Prostate gland (tissue), 2 donors: ENCODE results near the gene CYP11A1. TPM values are rescaled to one million over a fixed set of nuclear protein-coding genes. Genes with fewer than 3 reads are reported as not detected.

ENCODE experiments used
- DNase-seq: peaks from one replicate; pipeline ENCODE4 v3.0.0-alpha.2; 2019; ENCODE audit warnings: low spot score
- H3K27ac ChIP-seq, 2 donors: fragments of 200-600 bp; sonication (generic); 2 replicates each; pipeline ENCODE4 v1.5.1; 2017 to 2019
- H3K27me3 ChIP-seq: fragments of 200-600 bp; sonication (generic); replicated peaks from 2 replicates; pipeline ENCODE4 v1.5.1; 2019; ENCODE audit not compliant: insufficient read depth
- H3K36me3 ChIP-seq, 2 donors: fragments of 200-600 bp; sonication (generic); 1 replicate in 1 of 2; 2 replicates in 1 of 2; pipeline versions ENCODE4 v1.5.1 to v1.8.1; 2017 to 2019
- H3K4me1 ChIP-seq: fragments of 200-600 bp; sonication (generic); replicated peaks from 2 replicates; pipeline ENCODE4 v1.5.1; 2019
- H3K4me3 ChIP-seq, 2 donors: fragments of 200-600 bp; sonication (generic); 2 replicates each; pipeline ENCODE4 v1.5.1; 2017 to 2019
- H3K9me3 ChIP-seq: fragments of 200-600 bp; sonication (generic); 2 replicates; pipeline ENCODE4 v1.5.1; 2017
- POLR2A ChIP-seq: fragments of 450-650 bp; IDR thresholded peaks from one replicate; pipeline ENCODE4 v1.6.1; 2016; ENCODE audit warnings: antibody characterized with exemption, mild to moderate bottlenecking
- POLR2AphosphoS5 ChIP-seq: sonication (generic); formaldehyde crosslinking; IDR thresholded peaks from one replicate; pipeline ENCODE4 v1.6.1; 2017; ENCODE audit warnings: antibody characterized with exemption
- WGBS: methylation state at CpG from one replicate; pipeline ENCODE4 v1.1.5; 2018; 5-methylcytosine and 5-hydroxymethylcytosine counted together
- intact Hi-C: fragments of 100-400 bp; cut with DNase I; formaldehyde crosslinking; loops from one replicate; pipeline ENCODE4 v1.14.2; 2022
- total RNA-seq, 2 donors: library from RNA; depleted of rRNA; stranded (reverse); fragments of >200 nt; gene quantifications; one replicate each; pipeline ENCODE4 v1.1.0, GENCODE V29; 2016
- TF ChIP-seq, protein P1 (sequence below), 4 experiments: fragments of 200-600 bp in 2 of 4; fragments of 450-650 bp in 2 of 4; sonication (generic) in 2 of 4; IDR thresholded peaks; 1 replicate in 3 of 4; 2 replicates in 1 of 4; pipeline ENCODE4 v1.5.1; 2016 to 2019; ENCODE audit warnings: antibody characterized with exemption in 4 of 4, mild to moderate bottlenecking in 2 of 4, moderate library complexity in 2 of 4

Gene CYP11A1
- total RNA-seq, 2 donors from 2014 or later = 0.87 to 45.9 TPM

DNA sequence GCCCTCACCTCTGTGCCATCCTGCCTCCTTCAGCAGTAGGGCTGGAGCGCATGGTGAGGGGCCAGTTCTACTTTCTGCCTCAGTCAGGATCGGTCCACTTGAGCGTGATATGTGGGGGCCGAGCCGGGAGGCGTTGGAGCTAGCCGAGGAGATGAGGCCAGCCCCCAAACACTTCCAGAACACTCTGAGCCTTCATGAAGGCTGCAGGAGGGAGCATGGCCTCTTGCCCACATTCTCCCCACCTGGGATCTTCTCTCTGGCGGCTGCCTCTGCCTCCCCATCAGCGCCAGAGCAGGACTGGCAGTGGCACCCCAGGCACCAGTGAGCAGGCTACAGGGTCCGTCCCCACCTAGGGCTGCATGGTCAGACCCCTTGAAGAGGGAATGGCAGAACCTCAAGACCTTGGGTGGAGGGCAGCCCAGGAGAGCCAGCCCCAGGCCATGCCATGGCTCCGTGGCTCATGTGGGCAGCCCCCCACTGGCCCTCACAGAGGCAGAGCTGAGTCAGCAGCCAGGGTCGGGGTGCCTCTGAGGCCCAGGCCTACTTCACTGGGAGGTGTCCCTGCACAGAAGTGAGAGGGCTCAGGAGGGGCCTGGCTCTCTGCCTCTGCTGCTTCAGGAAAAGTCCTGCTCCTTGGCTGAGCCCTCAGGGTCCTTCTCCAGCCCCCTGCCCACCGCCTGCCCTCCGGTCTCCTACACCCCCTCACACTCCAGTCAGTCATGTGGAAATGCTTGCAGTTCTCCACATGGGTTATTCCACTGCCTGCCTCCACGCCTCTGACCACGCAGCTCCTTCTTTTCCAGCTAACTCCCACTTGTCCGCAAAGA, 28.1 kb upstream of the CYP11A1 start:
- Histone ChIP-seq H3K27me3 (no peaks in the 10 kb centered on the region), H3K36me3 (no peaks in the 10 kb centered on the region), H3K27ac (no peak overlapping the region), H3K9me3 (no peaks in the 10 kb centered on the region), H3K4me3 (no peak overlapping the region), H3K4me1 (no peaks in the 10 kb centered on the region)
- 90% methylated on average over 15 of the region's 17 CpGs for WGBS
- intact Hi-C loops = no loop called here
- DNase-seq = no peak
- no peak for TF ChIP-seq POLR2AphosphoS5
- no peak for TF ChIP-seq POLR2A
- TF ChIP-seq, protein P1, sequence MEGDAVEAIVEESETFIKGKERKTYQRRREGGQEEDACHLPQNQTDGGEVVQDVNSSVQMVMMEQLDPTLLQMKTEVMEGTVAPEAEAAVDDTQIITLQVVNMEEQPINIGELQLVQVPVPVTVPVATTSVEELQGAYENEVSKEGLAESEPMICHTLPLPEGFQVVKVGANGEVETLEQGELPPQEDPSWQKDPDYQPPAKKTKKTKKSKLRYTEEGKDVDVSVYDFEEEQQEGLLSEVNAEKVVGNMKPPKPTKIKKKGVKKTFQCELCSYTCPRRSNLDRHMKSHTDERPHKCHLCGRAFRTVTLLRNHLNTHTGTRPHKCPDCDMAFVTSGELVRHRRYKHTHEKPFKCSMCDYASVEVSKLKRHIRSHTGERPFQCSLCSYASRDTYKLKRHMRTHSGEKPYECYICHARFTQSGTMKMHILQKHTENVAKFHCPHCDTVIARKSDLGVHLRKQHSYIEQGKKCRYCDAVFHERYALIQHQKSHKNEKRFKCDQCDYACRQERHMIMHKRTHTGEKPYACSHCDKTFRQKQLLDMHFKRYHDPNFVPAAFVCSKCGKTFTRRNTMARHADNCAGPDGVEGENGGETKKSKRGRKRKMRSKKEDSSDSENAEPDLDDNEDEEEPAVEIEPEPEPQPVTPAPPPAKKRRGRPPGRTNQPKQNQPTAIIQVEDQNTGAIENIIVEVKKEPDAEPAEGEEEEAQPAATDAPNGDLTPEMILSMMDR (IDR thresholded peaks at IDR 0.05) = no peak

DNA sequence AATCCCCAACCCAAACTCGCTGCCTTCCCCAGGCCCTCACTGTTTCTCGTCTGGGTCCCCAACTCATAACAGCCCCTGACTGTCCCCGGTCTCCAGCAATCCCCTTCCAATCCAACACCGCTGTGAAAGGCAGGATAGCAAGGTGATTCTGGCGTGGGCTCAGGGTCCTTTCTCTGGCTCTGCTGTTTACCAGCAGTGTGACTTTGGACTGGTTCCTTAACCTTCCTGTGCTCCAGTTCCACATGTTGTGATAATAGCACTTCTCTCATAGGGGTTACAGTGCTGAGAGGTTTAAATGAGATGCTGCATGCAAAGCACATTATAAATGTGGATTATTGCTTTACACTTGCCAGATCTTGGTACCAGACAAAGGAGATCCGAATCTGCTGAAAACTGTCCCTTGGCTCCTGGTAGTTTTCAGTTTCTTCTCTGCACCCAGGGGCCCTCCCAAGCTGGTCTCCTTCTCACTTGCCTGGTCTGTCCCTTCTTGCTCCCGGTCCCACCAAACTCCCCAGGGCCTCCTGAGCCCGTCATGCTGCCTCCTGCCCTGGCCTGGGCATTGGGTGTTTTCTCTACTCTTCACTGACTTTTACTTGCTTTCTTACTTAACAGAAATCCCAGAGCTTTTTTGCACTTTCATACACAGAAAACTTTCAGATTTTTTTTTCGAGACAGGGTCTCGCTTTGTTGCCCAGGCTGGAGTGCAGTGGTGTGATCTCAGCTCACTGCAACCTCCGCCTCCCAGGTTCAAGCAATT, 26.8 kb upstream of the CYP11A1 start:
- Histone ChIP-seq H3K36me3 (no peaks in the 10 kb centered on the region), H3K27me3 (no peaks in the 10 kb centered on the region), H3K9me3 (no peaks in the 10 kb centered on the region), H3K4me3 (no peak overlapping the region), H3K4me1 (no peaks in the 10 kb centered on the region), H3K27ac (no peak overlapping the region)
- no peak for TF ChIP-seq POLR2AphosphoS5
- TF ChIP-seq POLR2A = no peak
- TF ChIP-seq, protein P1 (IDR thresholded peaks at IDR 0.05) = no peak
- no peak for DNase-seq
- intact Hi-C loops = no loop called here
- WGBS = 92% methylated on average over 11 of the region's 11 CpGs

DNA sequence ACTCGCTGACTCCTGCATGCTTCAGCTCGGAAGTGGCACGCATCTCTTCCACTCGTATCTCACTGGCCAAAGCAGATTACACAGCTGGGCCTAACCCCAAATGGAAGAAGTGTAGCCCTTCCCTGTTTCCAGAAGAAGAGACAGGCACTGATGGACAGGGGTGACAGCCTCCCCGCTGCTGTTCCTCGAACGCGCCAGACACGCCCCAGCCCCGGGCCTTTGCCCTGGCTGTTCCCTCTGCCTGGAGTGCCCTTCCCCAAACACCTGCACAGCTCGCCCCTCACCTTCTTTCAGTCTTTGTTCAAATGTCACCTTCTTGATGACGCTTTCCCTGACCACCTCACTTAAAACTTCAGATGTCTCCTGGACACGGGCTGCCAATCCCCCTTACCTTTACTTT, 26.0 kb upstream of the CYP11A1 start:
- no peaks in the 10 kb centered on the region for H3K27me3 ChIP-seq
- no peaks in the 10 kb centered on the region for H3K9me3 ChIP-seq
- DNase-seq = no peak
- H3K4me3 ChIP-seq = no peak overlapping the region
- H3K36me3 ChIP-seq = no peaks in the 10 kb centered on the region
- no peak overlapping the region for H3K27ac ChIP-seq
- no peaks in the 10 kb centered on the region for H3K4me1 ChIP-seq
- intact Hi-C loops = no loop called here
- WGBS = 89% methylated on average over 13 of the region's 13 CpGs
- TF ChIP-seq POLR2A = no peak
- no peak for TF ChIP-seq POLR2AphosphoS5
- TF ChIP-seq, protein P1 (IDR thresholded peaks at IDR 0.05) = no peak

DNA sequence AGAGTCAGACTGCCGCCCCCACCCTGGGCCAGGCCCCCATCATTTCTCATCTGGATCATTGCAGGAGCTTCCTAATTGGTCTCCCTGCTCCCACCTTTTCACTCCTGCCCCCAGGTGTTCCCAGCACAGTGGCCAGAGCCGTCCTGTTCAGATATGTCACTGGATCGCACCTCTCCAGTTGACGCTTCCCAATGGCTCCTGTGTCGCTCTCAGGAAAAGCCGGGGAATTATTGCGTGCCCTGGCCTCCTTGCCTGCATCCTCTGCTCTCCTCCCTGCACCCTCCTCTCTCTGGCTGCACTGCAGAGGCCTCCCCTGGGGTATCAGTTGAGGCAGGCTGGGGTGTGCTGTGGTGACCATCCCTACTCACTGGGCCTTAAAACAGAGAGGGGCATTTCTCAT, 25.5 kb upstream of the CYP11A1 start:
- Histone ChIP-seq H3K27me3 (no peaks in the 10 kb centered on the region), H3K36me3 (no peaks in the 10 kb centered on the region), H3K27ac (no peak overlapping the region), H3K4me3 (no peak overlapping the region), H3K4me1 (no peaks in the 10 kb centered on the region), H3K9me3 (no peaks in the 10 kb centered on the region)
- 89% methylated on average over 7 of the region's 7 CpGs for WGBS
- intact Hi-C loops = no loop called here
- no peak for DNase-seq
- TF ChIP-seq POLR2AphosphoS5 (no peak), POLR2A (no peak)
- TF ChIP-seq, protein P1 (IDR thresholded peaks at IDR 0.05) = no peak
